HEK293 (cell line): ENCODE results near the gene MSH5.

Experiments used
- GLIS2 ChIP-seq: fragments of 450-650 bp; formaldehyde crosslinking; IDR thresholded peaks from 2 replicates; pipeline ENCODE4 v1.5.1; 2016; ENCODE audit warnings: missing biosample characterization, missing genetic modification characterization
- HOXA7 ChIP-seq: sonication (generic); formaldehyde crosslinking; IDR thresholded peaks from 2 replicates; pipeline ENCODE4 v1.8.1; 2022; ENCODE audit warnings: missing genetic modification reagents, borderline replicate concordance
- SP2 ChIP-seq: fragments of 450-650 bp; formaldehyde crosslinking; IDR thresholded peaks from 2 replicates; pipeline ENCODE4 v1.5.1; 2016; ENCODE audit warnings: missing biosample characterization, missing genetic modification characterization
- TCF7L2 ChIP-seq: IDR thresholded peaks from 2 replicates; pipeline ENCODE4 v1.6.1; 2011; ENCODE audit warnings: low read depth, mild to moderate bottlenecking, inconsistent platforms, low read length, moderate library complexity, borderline replicate concordance
- YY1 ChIP-seq: fragments of 450-650 bp; formaldehyde crosslinking; IDR thresholded peaks from 2 replicates; pipeline ENCODE4 v1.5.1; 2018; ENCODE audit warnings: missing biosample characterization, missing genetic modification characterization
- ZNF114 ChIP-seq: fragments of 450-650 bp; formaldehyde crosslinking; IDR thresholded peaks from 2 replicates; pipeline ENCODE4 v1.5.0; 2017; ENCODE audit warnings: missing biosample characterization, missing genetic modification characterization
- ZNF514 ChIP-seq: fragments of 450-650 bp; formaldehyde crosslinking; IDR thresholded peaks from 2 replicates; pipeline ENCODE4 v1.5.1; 2016; ENCODE audit warnings: missing biosample characterization, missing genetic modification characterization
- ZNF530 ChIP-seq: fragments of 450-650 bp; formaldehyde crosslinking; IDR thresholded peaks from 2 replicates; pipeline ENCODE4 v1.5.1; 2016; ENCODE audit warnings: low read depth, missing biosample characterization, missing genetic modification characterization
- ZSCAN23 ChIP-seq: fragments of 450-650 bp; formaldehyde crosslinking; IDR thresholded peaks from 2 replicates; pipeline ENCODE4 v1.5.1; 2016; ENCODE audit warnings: missing biosample characterization, missing genetic modification characterization
- TF ChIP-seq, protein P1 (sequence below): fragments of 450-650 bp; formaldehyde crosslinking; IDR thresholded peaks from 2 replicates; pipeline ENCODE4 v1.5.1; 2016; ENCODE audit warnings: missing biosample characterization, missing genetic modification characterization, borderline replicate concordance
- TF ChIP-seq, protein P2 (sequence below): fragments of 450-650 bp; formaldehyde crosslinking; IDR thresholded peaks from 2 replicates; pipeline ENCODE4 v1.5.1; 2016; ENCODE audit warnings: missing biosample characterization, missing genetic modification characterization
- TF ChIP-seq, protein P3 (sequence below): fragments of 450-650 bp; formaldehyde crosslinking; IDR thresholded peaks from 2 replicates; pipeline ENCODE4 v1.5.1; 2016; ENCODE audit warnings: missing biosample characterization, missing genetic modification characterization
- TF ChIP-seq, protein P4 (sequence below): fragments of 450-650 bp; formaldehyde crosslinking; IDR thresholded peaks from 2 replicates; pipeline ENCODE4 v1.5.1; 2016; ENCODE audit warnings: missing biosample characterization, missing genetic modification characterization
- TF ChIP-seq, protein P5 (sequence below): fragments of 450-650 bp; formaldehyde crosslinking; IDR thresholded peaks from 2 replicates; pipeline ENCODE4 v1.5.1; 2016; ENCODE audit warnings: missing biosample characterization, missing genetic modification characterization

DNA sequence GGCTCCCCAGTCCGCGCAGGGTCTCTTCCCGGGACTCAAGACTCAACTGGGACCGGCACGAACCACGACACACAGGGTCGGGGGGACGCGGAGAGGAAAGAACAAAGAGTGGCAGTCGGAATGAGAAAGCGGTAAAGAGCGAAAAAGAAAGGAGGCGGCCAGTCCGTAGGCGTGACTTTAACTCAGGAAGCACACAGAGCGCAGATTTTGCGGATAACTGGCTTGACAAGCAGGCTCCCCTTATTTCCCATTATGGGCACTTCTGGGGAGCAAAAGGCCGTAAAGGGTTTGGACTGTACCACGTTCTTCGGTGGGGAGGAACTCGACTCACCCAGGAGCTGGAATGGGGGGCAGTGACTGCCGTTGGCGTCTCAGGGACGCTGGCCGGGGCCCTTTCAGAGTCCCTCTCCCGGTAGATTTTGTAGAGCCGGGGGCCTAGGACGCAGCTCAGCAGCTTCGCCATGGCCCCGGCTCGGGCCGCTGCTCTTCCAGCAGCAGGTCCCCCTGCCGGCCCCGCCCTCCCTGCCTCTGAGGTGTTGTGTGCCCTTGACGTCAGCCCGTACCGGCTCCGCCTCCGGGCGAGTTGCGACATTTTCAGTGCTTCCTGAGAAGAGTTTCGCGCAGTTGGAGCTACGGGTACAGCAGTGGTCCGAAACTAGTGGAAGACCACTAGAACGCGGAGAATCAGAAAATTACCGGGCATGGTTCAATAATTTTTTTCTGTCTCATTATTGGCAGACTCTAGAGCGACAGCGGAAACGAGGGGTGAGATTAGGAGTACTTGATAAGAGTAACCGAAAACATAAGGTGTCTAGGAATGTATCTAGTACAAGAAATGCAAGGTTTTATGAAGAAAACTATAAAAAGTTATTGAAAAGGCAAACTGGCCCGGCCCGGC, 36.7 kb upstream of the MSH5 start, which contains the start of gene ABHD16A:
- TF ChIP-seq, protein P1, sequence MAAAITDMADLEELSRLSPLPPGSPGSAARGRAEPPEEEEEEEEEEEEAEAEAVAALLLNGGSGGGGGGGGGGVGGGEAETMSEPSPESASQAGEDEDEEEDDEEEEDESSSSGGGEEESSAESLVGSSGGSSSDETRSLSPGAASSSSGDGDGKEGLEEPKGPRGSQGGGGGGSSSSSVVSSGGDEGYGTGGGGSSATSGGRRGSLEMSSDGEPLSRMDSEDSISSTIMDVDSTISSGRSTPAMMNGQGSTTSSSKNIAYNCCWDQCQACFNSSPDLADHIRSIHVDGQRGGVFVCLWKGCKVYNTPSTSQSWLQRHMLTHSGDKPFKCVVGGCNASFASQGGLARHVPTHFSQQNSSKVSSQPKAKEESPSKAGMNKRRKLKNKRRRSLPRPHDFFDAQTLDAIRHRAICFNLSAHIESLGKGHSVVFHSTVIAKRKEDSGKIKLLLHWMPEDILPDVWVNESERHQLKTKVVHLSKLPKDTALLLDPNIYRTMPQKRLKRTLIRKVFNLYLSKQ (tag by site-specific recombination), result no peak
- TF ChIP-seq SP2 (tag by site-specific recombination), result peak; percentile 53
- peak; percentile 65 for TF ChIP-seq YY1 (tag by site-specific recombination)
- TF ChIP-seq TCF7L2, result no peak
- TF ChIP-seq, protein P2, sequence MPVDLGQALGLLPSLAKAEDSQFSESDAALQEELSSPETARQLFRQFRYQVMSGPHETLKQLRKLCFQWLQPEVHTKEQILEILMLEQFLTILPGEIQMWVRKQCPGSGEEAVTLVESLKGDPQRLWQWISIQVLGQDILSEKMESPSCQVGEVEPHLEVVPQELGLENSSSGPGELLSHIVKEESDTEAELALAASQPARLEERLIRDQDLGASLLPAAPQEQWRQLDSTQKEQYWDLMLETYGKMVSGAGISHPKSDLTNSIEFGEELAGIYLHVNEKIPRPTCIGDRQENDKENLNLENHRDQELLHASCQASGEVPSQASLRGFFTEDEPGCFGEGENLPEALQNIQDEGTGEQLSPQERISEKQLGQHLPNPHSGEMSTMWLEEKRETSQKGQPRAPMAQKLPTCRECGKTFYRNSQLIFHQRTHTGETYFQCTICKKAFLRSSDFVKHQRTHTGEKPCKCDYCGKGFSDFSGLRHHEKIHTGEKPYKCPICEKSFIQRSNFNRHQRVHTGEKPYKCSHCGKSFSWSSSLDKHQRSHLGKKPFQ (tag by site-specific recombination), result no peak
- TF ChIP-seq ZNF114, result no peak
- TF ChIP-seq, protein P3, sequence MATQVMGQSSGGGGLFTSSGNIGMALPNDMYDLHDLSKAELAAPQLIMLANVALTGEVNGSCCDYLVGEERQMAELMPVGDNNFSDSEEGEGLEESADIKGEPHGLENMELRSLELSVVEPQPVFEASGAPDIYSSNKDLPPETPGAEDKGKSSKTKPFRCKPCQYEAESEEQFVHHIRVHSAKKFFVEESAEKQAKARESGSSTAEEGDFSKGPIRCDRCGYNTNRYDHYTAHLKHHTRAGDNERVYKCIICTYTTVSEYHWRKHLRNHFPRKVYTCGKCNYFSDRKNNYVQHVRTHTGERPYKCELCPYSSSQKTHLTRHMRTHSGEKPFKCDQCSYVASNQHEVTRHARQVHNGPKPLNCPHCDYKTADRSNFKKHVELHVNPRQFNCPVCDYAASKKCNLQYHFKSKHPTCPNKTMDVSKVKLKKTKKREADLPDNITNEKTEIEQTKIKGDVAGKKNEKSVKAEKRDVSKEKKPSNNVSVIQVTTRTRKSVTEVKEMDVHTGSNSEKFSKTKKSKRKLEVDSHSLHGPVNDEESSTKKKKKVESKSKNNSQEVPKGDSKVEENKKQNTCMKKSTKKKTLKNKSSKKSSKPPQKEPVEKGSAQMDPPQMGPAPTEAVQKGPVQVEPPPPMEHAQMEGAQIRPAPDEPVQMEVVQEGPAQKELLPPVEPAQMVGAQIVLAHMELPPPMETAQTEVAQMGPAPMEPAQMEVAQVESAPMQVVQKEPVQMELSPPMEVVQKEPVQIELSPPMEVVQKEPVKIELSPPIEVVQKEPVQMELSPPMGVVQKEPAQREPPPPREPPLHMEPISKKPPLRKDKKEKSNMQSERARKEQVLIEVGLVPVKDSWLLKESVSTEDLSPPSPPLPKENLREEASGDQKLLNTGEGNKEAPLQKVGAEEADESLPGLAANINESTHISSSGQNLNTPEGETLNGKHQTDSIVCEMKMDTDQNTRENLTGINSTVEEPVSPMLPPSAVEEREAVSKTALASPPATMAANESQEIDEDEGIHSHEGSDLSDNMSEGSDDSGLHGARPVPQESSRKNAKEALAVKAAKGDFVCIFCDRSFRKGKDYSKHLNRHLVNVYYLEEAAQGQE (tag by site-specific recombination), result no peak; the same call in 1 of the 2 replicates
- no peak for TF ChIP-seq ZNF530 (tag by site-specific recombination)
- no peak; the same call in 1 of the 2 replicates for TF ChIP-seq ZSCAN23 (tag by site-specific recombination)
- TF ChIP-seq, protein P4, sequence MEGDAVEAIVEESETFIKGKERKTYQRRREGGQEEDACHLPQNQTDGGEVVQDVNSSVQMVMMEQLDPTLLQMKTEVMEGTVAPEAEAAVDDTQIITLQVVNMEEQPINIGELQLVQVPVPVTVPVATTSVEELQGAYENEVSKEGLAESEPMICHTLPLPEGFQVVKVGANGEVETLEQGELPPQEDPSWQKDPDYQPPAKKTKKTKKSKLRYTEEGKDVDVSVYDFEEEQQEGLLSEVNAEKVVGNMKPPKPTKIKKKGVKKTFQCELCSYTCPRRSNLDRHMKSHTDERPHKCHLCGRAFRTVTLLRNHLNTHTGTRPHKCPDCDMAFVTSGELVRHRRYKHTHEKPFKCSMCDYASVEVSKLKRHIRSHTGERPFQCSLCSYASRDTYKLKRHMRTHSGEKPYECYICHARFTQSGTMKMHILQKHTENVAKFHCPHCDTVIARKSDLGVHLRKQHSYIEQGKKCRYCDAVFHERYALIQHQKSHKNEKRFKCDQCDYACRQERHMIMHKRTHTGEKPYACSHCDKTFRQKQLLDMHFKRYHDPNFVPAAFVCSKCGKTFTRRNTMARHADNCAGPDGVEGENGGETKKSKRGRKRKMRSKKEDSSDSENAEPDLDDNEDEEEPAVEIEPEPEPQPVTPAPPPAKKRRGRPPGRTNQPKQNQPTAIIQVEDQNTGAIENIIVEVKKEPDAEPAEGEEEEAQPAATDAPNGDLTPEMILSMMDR, result 0 out of 2 replicates have a peak, but pooled peaks have one; percentile 9
- TF ChIP-seq, protein P5, sequence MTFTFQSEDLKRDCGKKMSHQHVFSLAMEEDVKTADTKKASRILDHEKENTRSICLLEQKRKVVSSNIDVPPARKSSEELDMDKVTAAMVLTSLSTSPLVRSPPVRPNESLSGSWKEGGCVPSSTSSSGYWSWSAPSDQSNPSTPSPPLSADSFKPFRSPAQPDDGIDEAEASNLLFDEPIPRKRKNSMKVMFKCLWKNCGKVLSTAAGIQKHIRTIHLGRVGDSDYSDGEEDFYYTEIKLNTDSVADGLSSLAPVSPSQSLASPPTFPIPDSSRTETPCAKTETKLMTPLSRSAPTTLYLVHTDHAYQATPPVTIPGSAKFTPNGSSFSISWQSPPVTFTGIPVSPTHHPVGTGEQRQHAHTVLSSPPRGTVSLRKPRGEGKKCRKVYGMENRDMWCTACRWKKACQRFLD (tag by site-specific recombination), result no peak
- no peak for TF ChIP-seq ZNF514 (tag by site-specific recombination)
- 0 out of 2 replicates have a peak, but pooled peaks have one; percentile 33 for TF ChIP-seq GLIS2 (tag by site-specific recombination)
- no peak for TF ChIP-seq HOXA7 (CRISPR knock-in tag)
